PC-9 (cell line): ENCODE data around the gene TSPAN33.

Source experiments
- EZH2 ChIP-seq: fragments of 200-600 bp; sonication (generic); IDR thresholded peaks from 2 replicates; pipeline ENCODE4 v1.8.0; 2017; ENCODE audit warnings: antibody characterized with exemption, low read depth
- TF ChIP-seq, protein P1 (sequence below): fragments of 200-600 bp; sonication (generic); conservative IDR thresholded peaks from 2 replicates; pipeline ENCODE4 v1.6.1; 2017; ENCODE audit warnings: mixed run types, antibody characterized with exemption, mild to moderate bottlenecking, moderate library complexity

DNA sequence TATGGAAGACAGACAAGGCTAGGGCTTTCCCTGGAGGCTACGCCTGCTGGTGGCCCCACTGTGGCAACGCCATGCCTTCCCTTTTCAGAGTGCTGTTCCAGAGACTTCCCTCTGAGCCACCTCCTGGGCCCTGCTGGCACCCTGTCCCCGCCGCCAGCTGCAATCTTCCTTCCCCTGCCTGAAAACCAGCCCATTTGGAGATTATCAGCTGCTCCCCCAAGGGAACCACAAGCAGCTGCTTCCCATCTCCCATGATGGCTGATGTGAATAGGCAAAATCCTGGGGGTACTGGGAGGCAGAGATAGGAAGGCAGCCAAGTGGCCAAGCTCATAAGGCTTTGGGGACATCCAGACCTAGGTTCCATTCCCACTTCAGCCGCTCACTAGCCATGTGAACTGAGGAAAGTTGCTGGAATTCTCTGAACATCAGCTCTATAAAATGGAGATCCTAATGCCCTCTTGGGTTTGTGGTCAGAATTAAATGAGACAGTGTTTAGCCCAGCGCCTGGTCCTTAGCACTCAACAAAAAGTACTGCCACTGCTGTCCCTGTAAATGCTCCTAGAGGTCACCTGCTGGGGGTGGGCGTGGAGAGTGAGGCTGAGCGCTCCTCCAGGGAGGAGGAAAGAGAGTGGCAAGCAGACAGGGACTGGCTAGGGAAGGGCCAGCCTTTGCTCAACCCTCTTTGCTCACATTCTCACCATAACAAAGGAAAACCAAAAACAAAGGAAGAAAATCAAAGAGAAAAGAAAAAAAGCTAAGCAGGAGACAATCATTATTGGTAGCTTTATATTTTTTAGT lies 5.9 kb downstream of the TSPAN33 start:
- TF ChIP-seq, protein P1, sequence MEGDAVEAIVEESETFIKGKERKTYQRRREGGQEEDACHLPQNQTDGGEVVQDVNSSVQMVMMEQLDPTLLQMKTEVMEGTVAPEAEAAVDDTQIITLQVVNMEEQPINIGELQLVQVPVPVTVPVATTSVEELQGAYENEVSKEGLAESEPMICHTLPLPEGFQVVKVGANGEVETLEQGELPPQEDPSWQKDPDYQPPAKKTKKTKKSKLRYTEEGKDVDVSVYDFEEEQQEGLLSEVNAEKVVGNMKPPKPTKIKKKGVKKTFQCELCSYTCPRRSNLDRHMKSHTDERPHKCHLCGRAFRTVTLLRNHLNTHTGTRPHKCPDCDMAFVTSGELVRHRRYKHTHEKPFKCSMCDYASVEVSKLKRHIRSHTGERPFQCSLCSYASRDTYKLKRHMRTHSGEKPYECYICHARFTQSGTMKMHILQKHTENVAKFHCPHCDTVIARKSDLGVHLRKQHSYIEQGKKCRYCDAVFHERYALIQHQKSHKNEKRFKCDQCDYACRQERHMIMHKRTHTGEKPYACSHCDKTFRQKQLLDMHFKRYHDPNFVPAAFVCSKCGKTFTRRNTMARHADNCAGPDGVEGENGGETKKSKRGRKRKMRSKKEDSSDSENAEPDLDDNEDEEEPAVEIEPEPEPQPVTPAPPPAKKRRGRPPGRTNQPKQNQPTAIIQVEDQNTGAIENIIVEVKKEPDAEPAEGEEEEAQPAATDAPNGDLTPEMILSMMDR: no peak
- no peak for TF ChIP-seq EZH2
